ENCODE measurements around the gene SAMD4A.

SAMD4A gene

GRCh38 chr14:54728700-54729527, 162.0 kb downstream of the SAMD4A start:
- Histone ChIP-seq H3K36me3 (no peaks in the 10 kb centered on the region), H3K4me3 (ENCODE audit: low read depth, low read length) (no peak overlapping the region), H3K4me1 (no peaks in the 10 kb centered on the region), H3K27me3 (peaks cover 3% of the 10 kb centered on the region; the same call in 1 of the 2 replicates), H3K9me3 (no peaks in the 10 kb centered on the region)
- no peak for TF ChIP-seq CTCF (IDR thresholded peaks at IDR 0.05; ENCODE audit: low read depth, low read length)
- DNase-seq, result no peak

GRCh38 chr14:54730156-54730961, 163.4 kb downstream of the SAMD4A start:
- H3K9me3 ChIP-seq, result no peaks in the 10 kb centered on the region
- TF ChIP-seq CTCF (IDR thresholded peaks at IDR 0.05; ENCODE audit: low read depth, low read length), result no peak
- H3K27me3 ChIP-seq, result peaks cover 3% of the 10 kb centered on the region; the same call in 1 of the 2 replicates
- no peaks in the 10 kb centered on the region for H3K4me1 ChIP-seq
- DNase-seq, result no peak
- no peaks in the 10 kb centered on the region for H3K36me3 ChIP-seq
- H3K4me3 ChIP-seq (ENCODE audit: low read depth, low read length), result no peak overlapping the region

GRCh38 chr14:54734966-54735365, 168.0 kb downstream of the SAMD4A start:
- DNase-seq, result no peak
- Histone ChIP-seq H3K4me3 (ENCODE audit: low read depth, low read length) (no peak overlapping the region), H3K27me3 (peaks cover 3% of the 10 kb centered on the region; the same call in 1 of the 2 replicates), H3K9me3 (no peaks in the 10 kb centered on the region), H3K4me1 (peaks cover 7% of the 10 kb centered on the region), H3K36me3 (no peaks in the 10 kb centered on the region)
- no peak for TF ChIP-seq CTCF (IDR thresholded peaks at IDR 0.05; ENCODE audit: low read depth, low read length)

GRCh38 chr14:54735424-54735823, 168.5 kb downstream of the SAMD4A start:
- no peaks in the 10 kb centered on the region for H3K27me3 ChIP-seq
- no peak for TF ChIP-seq CTCF (IDR thresholded peaks at IDR 0.05; ENCODE audit: low read depth, low read length)
- H3K4me3 ChIP-seq (ENCODE audit: low read depth, low read length), result no peak overlapping the region
- DNase-seq, result no peak
- no peaks in the 10 kb centered on the region for H3K9me3 ChIP-seq
- H3K4me1 ChIP-seq, result peaks cover 7% of the 10 kb centered on the region
- H3K36me3 ChIP-seq, result no peaks in the 10 kb centered on the region

- no peak for DNase-seq
- TF ChIP-seq CTCF (IDR thresholded peaks at IDR 0.05; ENCODE audit: low read depth, low read length), result no peak
- Histone ChIP-seq H3K4me3 (ENCODE audit: low read depth, low read length) (no peak overlapping the region), H3K9me3 (no peaks in the 10 kb centered on the region; the same call in 1 of the 2 replicates), H3K27me3 (no peaks in the 10 kb centered on the region), H3K4me1 (peaks cover 7% of the 10 kb centered on the region), H3K36me3 (no peaks in the 10 kb centered on the region)
Observed at GRCh38 chr14:54737132-54737711, 170.3 kb downstream of the SAMD4A start.
